ENCODE results near the gene DDX19B.

- TF ChIP-seq CTCF (IDR thresholded peaks at IDR 0.05) (no peak), POLR2A (IDR thresholded peaks at IDR 0.05) (no peak), POLR2AphosphoS5 (IDR thresholded peaks at IDR 0.05) (no peak), EP300 (IDR thresholded peaks at IDR 0.05) (no peak)
Measured at GRCh38 chr16:70269471-70269870, 29.5 kb upstream of the DDX19B start.

Data from sigmoid colon (tissue), 4 donors.